GM18870 (cell line): ENCODE measurements around the gene JPH4.
"Not testable (repeated sequence)": the region's sequence is repeated elsewhere in the genome, so short reads cannot be mapped to it uniquely, and the experiment has no call there.

ENCODE experiments used
- ATAC-seq: cut with Tn5 transposase; IDR thresholded peaks from one replicate; pipeline ENCODE4 v1.9.1; 2021; ENCODE audit warnings: moderate library complexity; ENCODE audit not compliant: unreplicated experiment

Gene JPH4

GRCh38 chr14:23609411-23610089 lies 31.0 kb upstream of the JPH4 start:
- ATAC-seq: not testable (repeated sequence)

- ATAC-seq: no peak
Measured at GRCh38 chr14:23609001-23609400, 30.4 kb upstream of the JPH4 start.

GRCh38 chr14:23608454-23608853 lies 29.9 kb upstream of the JPH4 start:
- ATAC-seq: no peak

- peak; percentile 89 for ATAC-seq
Measured at GRCh38 chr14:23605931-23606585, 27.5 kb upstream of the JPH4 start.

- ATAC-seq: no peak
Measured at GRCh38 chr14:23604675-23605170, 26.1 kb upstream of the JPH4 start.

GRCh38 chr14:23604148-23604547 lies 25.6 kb upstream of the JPH4 start:
- no peak for ATAC-seq

- no peak for ATAC-seq
Measured at GRCh38 chr14:23603103-23603502, 24.5 kb upstream of the JPH4 start.

GRCh38 chr14:23602181-23603095 lies 23.8 kb upstream of the JPH4 start:
- no peak for ATAC-seq

GRCh38 chr14:23601845-23602180 lies 23.2 kb upstream of the JPH4 start:
- no peak for ATAC-seq

GRCh38 chr14:23601424-23601823 lies 22.8 kb upstream of the JPH4 start:
- ATAC-seq: no peak

- no peak for ATAC-seq
Measured at GRCh38 chr14:23600806-23601205, 22.2 kb upstream of the JPH4 start.

- ATAC-seq: no peak
Measured at GRCh38 chr14:23600322-23600707, 21.7 kb upstream of the JPH4 start.

GRCh38 chr14:23594191-23594590 lies 15.6 kb upstream of the JPH4 start:
- ATAC-seq: not testable (repeated sequence)

GRCh38 chr14:23590198-23590597 lies 11.6 kb upstream of the JPH4 start:
- ATAC-seq: no peak

- no peak for ATAC-seq
Measured at GRCh38 chr14:23589606-23590005, 11.0 kb upstream of the JPH4 start.

- peak; percentile 73 for ATAC-seq
Measured at GRCh38 chr14:23588884-23589598, 10.5 kb upstream of the JPH4 start.

- not testable (repeated sequence) for ATAC-seq
Measured at GRCh38 chr14:23584527-23585203, 6.1 kb upstream of the JPH4 start.

- not testable (repeated sequence) for ATAC-seq
Measured at GRCh38 chr14:23583761-23584526, 5.4 kb upstream of the JPH4 start.

GRCh38 chr14:23582906-23583760 lies 4.5 kb upstream of the JPH4 start:
- no peak for ATAC-seq
